AG04450 (cell line): ENCODE results near the gene THEM4. TPM values are rescaled to one million over a fixed set of nuclear protein-coding genes. Genes with fewer than 3 reads are reported as not detected.
"Not testable (repeated sequence)": the region's sequence is repeated elsewhere in the genome, so short reads cannot be mapped to it uniquely, and the experiment has no call there.

ENCODE experiments used
- CTCF ChIA-PET: fragments of 300-600, 350-600 bp; formaldehyde crosslinking; extraction: SDS; loops from one replicate; lab custom pipeline; 2022; ENCODE audit warnings: antibody characterized with exemption, inconsistent platforms; lab: Charles Lee
- POLR2A ChIA-PET: fragments of 350-600 bp; formaldehyde crosslinking; extraction: SDS; loops from one replicate; lab custom pipeline; 2021; ENCODE audit warnings: antibody characterized with exemption, inconsistent platforms; lab: Yijun Ruan, JAX
- DNase-seq: peaks from one replicate; pipeline ENCODE4 v3.0.0-alpha.2; 2011; ENCODE audit warnings: low read depth, low spot score
- H3K27ac ChIP-seq: one replicate; pipeline ENCODE4 v1.5.1; 2012; ENCODE audit warnings: low read depth, low read length, control low read depth
- H3K27me3 ChIP-seq: one replicate; pipeline ENCODE4 v1.6.0; 2012; ENCODE audit warnings: low read length; ENCODE audit not compliant: control insufficient read depth, insufficient read depth
- H3K4me3 ChIP-seq: 2 replicates; pipeline ENCODE4 v1.5.1; 2011; ENCODE audit warnings: mild to moderate bottlenecking, low read depth, low read length, control low read depth
- H3K9me3 ChIP-seq: 2 replicates; pipeline ENCODE4 v1.5.1; 2012; ENCODE audit warnings: low read length; ENCODE audit not compliant: control insufficient read depth, insufficient read depth
- CTCF ChIP-seq: IDR thresholded peaks from 2 replicates; pipeline ENCODE4 v1.5.1; 2011; ENCODE audit warnings: low read depth, low read length, control low read depth, inconsistent platforms
- polyA plus RNA-seq: library from polyadenylated mRNA; depleted of rRNA; stranded (reverse); fragments of >200 nt; gene quantifications from 2 replicates; pipeline ENCODE4 v1.2.3, GENCODE V29; 2011

Gene THEM4
- polyA plus RNA-seq, 1 experiment: 24.8 TPM

- ChIA-PET CTCF (no interaction called here), POLR2A (no interaction called here)
- no peak for TF ChIP-seq CTCF
- H3K9me3 ChIP-seq: peaks cover 18% of the 10 kb centered on the region
- H3K27ac ChIP-seq: no peak overlapping the region
- H3K4me3 ChIP-seq: no peak overlapping the region
- H3K27me3 ChIP-seq: no peaks in the 10 kb centered on the region
- DNase-seq: no peak
Measured at GRCh38 chr1:151902858-151903257, 6.5 kb downstream of the THEM4 start.

- DNase-seq, H3K4me3 ChIP-seq, POLR2A ChIA-PET, H3K27me3 ChIP-seq, CTCF ChIA-PET, H3K27ac ChIP-seq, H3K9me3 ChIP-seq: not testable (repeated sequence)
Measured at GRCh38 chr1:151900804-151901203, 8.5 kb downstream of the THEM4 start.

GRCh38 chr1:151898519-151898991 is 10.8 kb downstream of the THEM4 start:
- ChIA-PET POLR2A (no interaction called here), CTCF (interaction anchor here (1.3 kb wide), 1 partner anchor 16 kb away, joined by 4 read pairs; no protein-coding TSS in a partner anchor)
- no peak for DNase-seq
- Histone ChIP-seq H3K27ac (no peak overlapping the region), H3K27me3 (no peaks in the 10 kb centered on the region), H3K9me3 (peaks cover 4% of the 10 kb centered on the region; the same call in 1 of the 2 replicates), H3K4me3 (no peak overlapping the region)
- TF ChIP-seq CTCF: no peak

- H3K27ac ChIP-seq: no peak overlapping the region
- no peak overlapping the region for H3K4me3 ChIP-seq
- ChIA-PET CTCF (interaction anchor here (1.3 kb wide), 1 partner anchor 17 kb away, joined by 4 read pairs; no protein-coding TSS in a partner anchor), POLR2A (no interaction called here)
- no peak for TF ChIP-seq CTCF
- no peaks in the 10 kb centered on the region for H3K27me3 ChIP-seq
- no peak for DNase-seq
- peaks cover 4% of the 10 kb centered on the region; the same call in 1 of the 2 replicates for H3K9me3 ChIP-seq
Measured at GRCh38 chr1:151897991-151898431, 11.3 kb downstream of the THEM4 start.

GRCh38 chr1:151893176-151893924 is 16.0 kb downstream of the THEM4 start:
- Histone ChIP-seq H3K9me3 (no peaks in the 10 kb centered on the region), H3K4me3 (no peak overlapping the region), H3K27ac (no peak overlapping the region), H3K27me3 (no peaks in the 10 kb centered on the region)
- POLR2A ChIA-PET: no interaction called here
- TF ChIP-seq CTCF: no peak
- no peak for DNase-seq
- CTCF ChIA-PET: interaction anchor here (0.6 to 1.2 kb wide), 4 partner anchors 108 to 264 kb away, joined by 3 to 4 read pairs (median 3); no protein-coding TSS in a partner anchor
